A549 (cell line): ENCODE data around the gene FBH1.
"Not testable (repeated sequence)": the region's sequence is repeated elsewhere in the genome, so short reads cannot be mapped to it uniquely, and the experiment has no call there.

Source experiments
- ESRRA ChIP-seq: fragments of 150-350 bp; IDR thresholded peaks from 2 replicates; pipeline ENCODE4 v1.6.1; 2014; ENCODE audit warnings: mild to moderate bottlenecking, low read length, borderline replicate concordance
- POLR2A ChIP-seq: IDR thresholded peaks from 2 replicates; pipeline ENCODE4 v1.6.1; 2012; ENCODE audit warnings: mild to moderate bottlenecking, low read length
- RCOR1 ChIP-seq: fragments of 150-350 bp; IDR thresholded peaks from 2 replicates; pipeline ENCODE4 v1.6.1; 2014; ENCODE audit warnings: antibody characterized with exemption, low read length, low read depth
- ZC3H11A ChIP-seq: fragments of 450-650 bp; IDR thresholded peaks from 2 replicates; pipeline ENCODE4 v1.6.1; 2014; ENCODE audit warnings: antibody characterized with exemption, mild to moderate bottlenecking
- TF ChIP-seq, protein P1 (sequence below): fragments of >200 bp; sonication (Bioruptor Twin); formaldehyde crosslinking; IDR thresholded peaks from 3 replicates; pipeline ENCODE4 v1.5.1; 2016
- TF ChIP-seq, protein P2 (sequence below): fragments of 250-450 bp; sonication (Bioruptor Pico); IDR thresholded peaks from 2 replicates; pipeline ENCODE4 v1.5.0; 2021; ENCODE audit warnings: mild to moderate bottlenecking, moderate library complexity, borderline replicate concordance

GRCh38 chr10:5866451-5867081 lies 23.5 kb upstream of the FBH1 start:
- TF ChIP-seq ESRRA, ZC3H11A, RCOR1, POLR2A: not testable (repeated sequence)
- TF ChIP-seq, protein P1, sequence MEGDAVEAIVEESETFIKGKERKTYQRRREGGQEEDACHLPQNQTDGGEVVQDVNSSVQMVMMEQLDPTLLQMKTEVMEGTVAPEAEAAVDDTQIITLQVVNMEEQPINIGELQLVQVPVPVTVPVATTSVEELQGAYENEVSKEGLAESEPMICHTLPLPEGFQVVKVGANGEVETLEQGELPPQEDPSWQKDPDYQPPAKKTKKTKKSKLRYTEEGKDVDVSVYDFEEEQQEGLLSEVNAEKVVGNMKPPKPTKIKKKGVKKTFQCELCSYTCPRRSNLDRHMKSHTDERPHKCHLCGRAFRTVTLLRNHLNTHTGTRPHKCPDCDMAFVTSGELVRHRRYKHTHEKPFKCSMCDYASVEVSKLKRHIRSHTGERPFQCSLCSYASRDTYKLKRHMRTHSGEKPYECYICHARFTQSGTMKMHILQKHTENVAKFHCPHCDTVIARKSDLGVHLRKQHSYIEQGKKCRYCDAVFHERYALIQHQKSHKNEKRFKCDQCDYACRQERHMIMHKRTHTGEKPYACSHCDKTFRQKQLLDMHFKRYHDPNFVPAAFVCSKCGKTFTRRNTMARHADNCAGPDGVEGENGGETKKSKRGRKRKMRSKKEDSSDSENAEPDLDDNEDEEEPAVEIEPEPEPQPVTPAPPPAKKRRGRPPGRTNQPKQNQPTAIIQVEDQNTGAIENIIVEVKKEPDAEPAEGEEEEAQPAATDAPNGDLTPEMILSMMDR, result not testable (repeated sequence)
- TF ChIP-seq, protein P2, sequence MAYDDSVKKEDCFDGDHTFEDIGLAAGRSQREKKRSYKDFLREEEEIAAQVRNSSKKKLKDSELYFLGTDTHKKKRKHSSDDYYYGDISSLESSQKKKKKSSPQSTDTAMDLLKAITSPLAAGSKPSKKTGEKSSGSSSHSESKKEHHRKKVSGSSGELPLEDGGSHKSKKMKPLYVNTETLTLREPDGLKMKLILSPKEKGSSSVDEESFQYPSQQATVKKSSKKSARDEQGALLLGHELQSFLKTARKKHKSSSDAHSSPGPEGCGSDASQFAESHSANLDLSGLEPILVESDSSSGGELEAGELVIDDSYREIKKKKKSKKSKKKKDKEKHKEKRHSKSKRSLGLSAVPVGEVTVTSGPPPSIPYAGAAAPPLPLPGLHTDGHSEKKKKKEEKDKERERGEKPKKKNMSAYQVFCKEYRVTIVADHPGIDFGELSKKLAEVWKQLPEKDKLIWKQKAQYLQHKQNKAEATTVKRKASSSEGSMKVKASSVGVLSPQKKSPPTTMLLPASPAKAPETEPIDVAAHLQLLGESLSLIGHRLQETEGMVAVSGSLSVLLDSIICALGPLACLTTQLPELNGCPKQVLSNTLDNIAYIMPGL (CRISPR knock-in tag), result not testable (repeated sequence)
